Small intestine (tissue), 7 donors: ENCODE measurements around the gene PRKAA1. TPM values are rescaled to one million over a fixed set of nuclear protein-coding genes. Genes with fewer than 3 reads are reported as not detected.

Source experiments
- DNase-seq, 2 donors: peaks; one replicate each; pipeline versions ENCODE4 v3.0.0 to v3.0.0-alpha.2; 2013
- FAIRE-seq: peaks from 2 replicates; lab custom pipeline; 2012; peaks lifted over from hg19 to GRCh38; lab: Jason Lieb, UNC
- H3K27ac ChIP-seq, 3 donors: one replicate each; pipeline ENCODE4 v1.5.1; 2013; ENCODE audit warnings: low read length in 2 of 3, mild to moderate bottlenecking in 2 of 3, control low read depth in 1 of 3, inconsistent platforms in 1 of 3, low read depth in 1 of 3, moderate library complexity in 1 of 3
- H3K27me3 ChIP-seq, 3 donors: one replicate each; pipeline ENCODE4 v1.6.1; 2013; ENCODE audit warnings: low read length in 3 of 3, inconsistent platforms in 1 of 3; ENCODE audit not compliant: control insufficient read depth in 3 of 3, insufficient read depth in 3 of 3
- H3K36me3 ChIP-seq, 3 donors: one replicate each; pipeline ENCODE4 v1.6.1; 2013; ENCODE audit warnings: low read length in 3 of 3, inconsistent platforms in 1 of 3, low read depth in 1 of 3, mild to moderate bottlenecking in 1 of 3, moderate library complexity in 1 of 3; ENCODE audit not compliant: control insufficient read depth in 3 of 3, insufficient read depth in 2 of 3
- H3K4me1 ChIP-seq, 3 donors: one replicate each; pipeline ENCODE4 v1.6.1; 2013; ENCODE audit warnings: low read length in 2 of 3, inconsistent platforms in 1 of 3, low read depth in 1 of 3, mild to moderate bottlenecking in 1 of 3, moderate library complexity in 1 of 3; ENCODE audit not compliant: control insufficient read depth in 3 of 3, insufficient read depth in 2 of 3
- H3K4me3 ChIP-seq, 3 donors: one replicate each; pipeline ENCODE4 v1.5.1; 2013; ENCODE audit warnings: low read length in 3 of 3, control low read depth in 1 of 3, inconsistent platforms in 1 of 3, low read depth in 1 of 3, mild to moderate bottlenecking in 1 of 3, moderate library complexity in 1 of 3
- H3K9me3 ChIP-seq, 2 donors: one replicate each; pipeline ENCODE4 v1.6.1; 2013; ENCODE audit warnings: low read depth in 1 of 2, low read length in 1 of 2; ENCODE audit not compliant: control insufficient read depth in 2 of 2, insufficient read depth in 1 of 2
- WGBS, 3 donors: extraction: QIAGEN DNeasy Blood & Tissue Kit; methylation state at CpG; one replicate each; pipeline ENCODE4 v1.1.7; 2013; 5-methylcytosine and 5-hydroxymethylcytosine counted together
- polyA plus RNA-seq, 4 donors: library from polyadenylated mRNA; stranded (reverse) in 3 of 4; unstranded in 1 of 4; fragments of 200-250 nt in 3 of 4; fragments of 120-200 nt in 1 of 4; gene quantifications; one replicate each; pipeline versions ENCODE4 v1.2.1 to v1.2.3, GENCODE V29; 2013
- donor health status: healthy with polysubstance abuse.
- donor health status: control.
- donor health status: control.
- donor health status: Bipolar disorder and iron deficiency.
- donor health status: healthy.

The PRKAA1 gene
- polyA plus RNA-seq, 4 donors: 22.7 to 71.7 (median 30.4) TPM

DNA sequence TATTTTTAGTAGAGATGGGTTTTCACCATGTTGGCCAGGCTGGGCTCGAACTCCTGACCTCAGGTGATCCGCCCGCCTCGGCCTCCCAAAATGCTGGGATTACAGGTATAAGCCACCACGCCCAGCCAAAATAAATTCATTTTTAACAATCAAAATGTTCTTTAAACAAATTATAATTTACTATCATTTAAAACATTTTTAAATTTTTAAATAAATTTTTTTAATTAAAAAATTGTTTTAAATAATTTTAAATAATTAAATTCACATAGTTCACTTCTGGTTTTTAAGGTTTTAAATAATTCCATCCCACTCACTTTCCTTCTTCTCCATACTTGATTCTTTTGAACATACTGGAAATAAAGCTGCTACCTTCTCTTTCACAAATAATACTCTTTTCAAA, 27.4 kb downstream of the PRKAA1 start:
- Histone ChIP-seq H3K9me3 (no peaks in the 10 kb centered on the region), H3K27ac (no peak overlapping the region), H3K27me3 (no peaks in the 10 kb centered on the region), H3K36me3 (peaks cover 5 to 20% (median 13%) of the 10 kb centered on the region in 3 donors), H3K4me1 (peaks cover 0 to 2% (median 0%) of the 10 kb centered on the region in 3 donors), H3K4me3 (no peak overlapping the region)
- 97 to 99% (median 98%) methylated on average over 5 of the region's 5 CpGs for WGBS, 3 donors
- FAIRE-seq: no peak
- no peak for DNase-seq

DNA sequence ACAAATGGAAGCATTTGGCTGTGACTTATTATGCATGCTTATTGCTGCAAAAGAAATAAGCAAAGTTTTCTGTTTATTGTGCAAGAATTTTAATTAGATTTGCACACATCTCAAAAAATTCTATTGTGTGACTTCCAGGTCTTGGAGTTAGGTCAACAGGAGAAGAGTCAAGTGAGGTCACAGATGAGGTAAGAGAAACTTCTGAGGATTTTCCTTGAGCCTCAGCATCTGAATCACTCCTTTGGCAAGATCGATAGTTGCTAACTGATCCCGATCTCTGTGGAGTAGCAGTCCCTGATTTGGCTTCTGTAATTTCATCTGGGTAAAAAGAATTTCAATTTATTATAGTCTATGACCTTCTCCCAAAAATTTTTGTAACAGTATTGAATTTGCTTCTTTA, 35.5 kb downstream of the PRKAA1 start:
- Histone ChIP-seq H3K4me1 (no peaks in the 10 kb centered on the region), H3K36me3 (peaks cover 10 to 17% (median 15%) of the 10 kb centered on the region in 3 donors), H3K9me3 (no peaks in the 10 kb centered on the region), H3K27ac (no peak overlapping the region), H3K4me3 (no peak overlapping the region), H3K27me3 (no peaks in the 10 kb centered on the region)
- FAIRE-seq (no peak), DNase-seq (no peak)
- 82 to 93% (median 88%) methylated on average over 2 of the region's 2 CpGs for WGBS, 3 donors

DNA sequence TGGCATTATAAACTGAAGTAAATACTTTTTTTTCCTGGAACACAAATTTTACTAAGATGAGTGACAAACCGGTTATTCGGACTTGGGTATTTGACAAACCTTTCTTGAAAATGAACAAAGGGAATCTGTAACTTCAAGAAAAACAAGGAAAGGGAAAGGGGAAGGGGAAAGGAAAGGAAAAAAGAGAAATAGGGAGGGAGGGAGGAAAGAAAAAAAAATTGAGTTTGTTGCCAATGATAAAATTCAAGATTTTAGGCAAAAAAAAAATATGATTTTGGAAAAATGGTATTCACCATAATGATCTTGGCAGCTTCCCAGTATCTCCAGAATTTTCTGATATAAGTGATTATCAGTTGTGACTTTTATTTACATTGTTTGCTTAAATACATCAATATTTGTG, 40.8 kb downstream of the PRKAA1 start:
- Histone ChIP-seq H3K27ac (no peak overlapping the region), H3K36me3 (peaks cover 0 to 10% (median 0%) of the 10 kb centered on the region in 3 donors), H3K4me1 (peaks cover 0 to 10% (median 0%) of the 10 kb centered on the region in 3 donors), H3K27me3 (no peaks in the 10 kb centered on the region), H3K4me3 (no peak overlapping the region), H3K9me3 (no peaks in the 10 kb centered on the region)
- DNase-seq: no peak
- FAIRE-seq: no peak
- 97 to 98% (median 97%) methylated on average over 2 of the region's 2 CpGs for WGBS, 3 donors

DNA sequence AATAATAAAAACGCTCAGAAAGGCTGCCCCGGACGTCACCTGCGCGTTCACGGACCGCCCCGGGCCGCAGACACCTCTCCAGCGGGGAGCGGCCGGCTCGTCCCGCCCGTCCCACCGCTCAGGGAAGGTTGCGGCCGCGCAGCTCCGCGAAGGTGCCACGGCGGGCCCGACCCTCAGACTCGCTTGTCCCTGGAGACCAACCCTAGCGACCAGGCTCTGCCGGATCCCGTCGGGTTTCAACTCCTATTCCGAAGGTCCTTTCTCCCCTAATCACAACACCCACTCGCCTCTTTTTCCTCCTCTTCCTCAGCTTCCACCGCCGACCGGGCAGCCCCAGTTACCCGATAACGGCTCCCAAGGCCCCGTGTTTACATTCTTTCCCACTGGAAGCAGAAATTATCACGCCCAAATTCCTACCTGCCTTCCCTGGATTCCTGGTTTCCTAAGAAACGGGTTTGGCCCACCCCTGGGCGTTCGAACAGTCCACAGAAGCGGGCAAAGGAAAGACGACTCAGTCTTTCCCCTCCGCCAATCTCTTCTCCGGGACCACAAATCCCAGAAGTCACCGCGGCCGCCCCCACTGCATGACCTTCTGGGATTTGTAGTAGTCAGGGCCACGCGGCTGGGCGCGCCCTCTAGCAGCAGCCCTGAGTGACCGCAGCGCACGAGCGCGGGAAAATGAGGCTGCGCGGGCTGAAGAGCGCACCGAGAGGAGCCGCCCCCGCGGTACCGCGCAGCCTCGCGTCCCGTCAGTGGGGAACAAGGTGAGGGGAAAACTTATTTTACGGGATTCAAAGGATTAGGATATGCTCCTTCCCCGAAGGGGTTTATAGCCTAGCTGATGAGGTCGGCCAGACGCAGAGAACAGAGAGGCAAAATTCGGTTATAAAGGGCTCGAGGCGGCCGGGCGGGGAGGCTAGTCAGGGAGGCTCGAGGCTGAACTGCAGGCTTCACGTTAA, 42.5 kb downstream of the PRKAA1 start, which contains the start of gene TTC33:
TSS of gene TTC33 (minus strand) at position 555 of the 959 bp plus-strand sequence. CDS start 8,943 bp downstream, outside the sequence.
- WGBS, 3 donors: 2 to 5% (median 3%) methylated on average over 78 to 80 of the region's 80 CpGs
- Histone ChIP-seq H3K27me3 (no peaks in the 10 kb centered on the region), H3K9me3 (peaks cover 0 to 2% of the 10 kb centered on the region in 2 donors), H3K4me1 (peaks cover 0 to 10% (median 0%) of the 10 kb centered on the region in 3 donors), H3K36me3 (peaks cover 0 to 6% (median 0%) of the 10 kb centered on the region in 3 donors), H3K4me3 (peak within 1 kb of the TSS; percentile 84 to 96 (median 91)), H3K27ac (peak within 1 kb of the TSS; percentile 91 to 94 (median 93))
- FAIRE-seq: no peak
- peak; percentile 96 to 97 for DNase-seq

DNA sequence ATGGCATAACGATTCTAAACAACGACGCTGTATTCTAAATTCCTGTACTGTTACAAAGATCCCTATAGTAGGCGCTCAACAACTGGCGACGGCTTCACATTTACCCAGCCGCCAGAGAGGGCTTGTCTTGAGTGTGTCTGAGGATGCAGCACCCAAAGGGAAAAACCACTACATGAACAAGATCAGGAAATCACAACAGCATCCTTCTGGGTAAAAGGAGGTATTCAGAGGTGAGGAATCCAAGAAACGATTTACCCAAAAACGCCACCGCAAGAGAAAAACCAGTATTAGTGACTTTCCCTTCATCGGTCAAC, 43.1 kb downstream of the PRKAA1 start:
- peak overlapping the region; percentile 84 to 96 (median 91) for H3K4me3 ChIP-seq
- H3K36me3 ChIP-seq: peaks cover 0 to 6% (median 0%) of the 10 kb centered on the region in 3 donors
- H3K27me3 ChIP-seq: no peaks in the 10 kb centered on the region
- H3K9me3 ChIP-seq: peaks cover 0 to 2% of the 10 kb centered on the region in 2 donors
- FAIRE-seq (no peak), DNase-seq (peak; percentile 82 to 86)
- H3K4me1 ChIP-seq: peaks cover 0 to 10% (median 0%) of the 10 kb centered on the region in 3 donors
- 0 to 1% (median 0%) methylated on average over 11 of the region's 11 CpGs for WGBS, 3 donors
- peak overlapping the region; percentile 91 to 94 (median 93) for H3K27ac ChIP-seq

DNA sequence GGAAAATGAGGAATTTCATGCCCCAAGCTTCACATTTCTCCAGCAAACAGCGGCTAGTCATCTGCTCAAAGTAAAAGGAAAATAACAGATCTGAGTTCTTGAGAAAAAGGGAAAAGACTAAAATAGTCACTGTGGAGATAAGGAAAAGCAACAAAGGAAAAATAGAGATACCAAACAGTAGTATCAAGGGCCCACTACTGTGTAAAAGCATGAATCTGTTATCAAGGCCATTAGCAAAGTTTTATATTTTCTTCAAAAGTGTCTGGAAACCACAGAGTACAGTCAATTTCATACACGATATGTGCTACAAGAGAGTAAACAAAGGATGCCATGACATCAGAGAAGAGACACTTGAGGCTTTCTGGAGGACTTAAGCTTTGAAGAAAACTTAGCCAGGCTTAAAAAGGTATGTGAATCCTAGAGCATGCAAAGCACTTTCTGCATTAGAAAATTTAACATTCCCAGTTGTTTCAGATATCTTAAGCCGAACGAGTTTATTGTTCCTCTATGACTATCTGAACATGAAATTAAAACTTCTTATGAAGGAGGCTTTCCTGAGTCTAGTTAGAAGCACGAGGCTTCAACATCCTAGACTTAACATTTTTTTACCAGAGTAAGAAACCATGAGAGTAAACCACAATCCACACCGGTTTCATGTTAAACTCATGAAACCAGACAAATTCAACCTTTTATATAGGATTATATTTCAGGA, 43.6 kb downstream of the PRKAA1 start:
- peaks cover 0 to 10% (median 0%) of the 10 kb centered on the region in 3 donors for H3K4me1 ChIP-seq
- peak overlapping the region in 2 of 3 donors; percentile 84 to 91 for H3K4me3 ChIP-seq
- peak overlapping the region in 2 of 3 donors; percentile 27 to 93 for H3K27ac ChIP-seq
- H3K27me3 ChIP-seq: no peaks in the 10 kb centered on the region
- peaks cover 0 to 2% of the 10 kb centered on the region in 2 donors for H3K9me3 ChIP-seq
- no peak for FAIRE-seq
- peaks cover 0 to 6% (median 0%) of the 10 kb centered on the region in 3 donors for H3K36me3 ChIP-seq
- WGBS, 3 donors: 14 to 17% (median 17%) methylated on average over 6 of the region's 6 CpGs
- peak in 1 of 2 donors; percentile 25 for DNase-seq

DNA sequence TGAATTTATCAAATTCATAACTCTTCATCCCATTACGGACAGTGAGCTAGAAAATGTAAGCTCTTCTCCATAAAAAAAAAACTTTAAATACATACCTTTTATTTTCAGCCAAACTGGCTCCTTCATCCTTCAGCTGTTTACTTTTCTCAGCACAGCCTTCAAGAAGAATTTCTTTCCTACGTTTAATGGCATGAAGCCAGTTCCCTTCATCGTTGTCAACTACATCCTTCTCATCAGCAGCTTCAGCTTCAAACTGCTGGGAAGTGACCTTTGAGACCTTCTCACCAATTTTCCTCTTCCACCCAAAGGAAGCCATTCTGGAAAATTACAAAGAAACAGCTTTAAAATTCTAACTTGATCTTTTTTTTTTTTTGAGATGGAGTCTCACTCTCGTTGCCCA, 51.5 kb downstream of the PRKAA1 start:
- H3K4me3 ChIP-seq: no peak overlapping the region
- peaks cover 0 to 2% of the 10 kb centered on the region in 2 donors for H3K9me3 ChIP-seq
- H3K27me3 ChIP-seq: no peaks in the 10 kb centered on the region
- no peak for FAIRE-seq
- DNase-seq: no peak
- H3K36me3 ChIP-seq: peaks cover 0 to 5% (median 4%) of the 10 kb centered on the region in 3 donors
- 43 to 54% (median 48%) methylated on average over 4 of the region's 4 CpGs for WGBS, 3 donors
- no peaks in the 10 kb centered on the region for H3K4me1 ChIP-seq
- H3K27ac ChIP-seq: no peak overlapping the region

DNA sequence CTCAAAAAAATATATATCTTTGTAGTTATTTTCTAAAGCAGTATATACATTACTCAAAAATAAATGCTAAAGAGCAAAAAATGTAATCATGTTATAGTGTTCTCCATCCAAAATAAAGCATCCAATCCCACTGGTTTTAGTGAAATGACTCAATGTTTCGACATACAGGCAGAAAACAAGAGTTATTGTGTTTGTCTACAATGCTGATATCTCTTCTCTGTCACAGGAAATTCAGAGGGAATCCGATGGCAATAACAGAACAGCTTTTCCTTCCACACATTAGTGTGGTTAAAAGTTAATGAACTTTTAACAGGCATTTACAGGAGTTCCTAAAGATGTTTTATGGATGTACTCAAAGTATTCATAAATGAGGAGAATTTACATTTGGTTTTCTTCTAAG, 54.4 kb downstream of the PRKAA1 start:
- Histone ChIP-seq H3K27ac (no peak overlapping the region), H3K27me3 (no peaks in the 10 kb centered on the region), H3K9me3 (peaks cover 0 to 11% of the 10 kb centered on the region in 2 donors), H3K36me3 (peaks cover 2 to 16% (median 13%) of the 10 kb centered on the region in 3 donors), H3K4me3 (no peak overlapping the region), H3K4me1 (no peaks in the 10 kb centered on the region)
- 78 to 96% (median 92%) methylated on average over 2 of the region's 2 CpGs for WGBS, 3 donors
- FAIRE-seq: no peak
- no peak for DNase-seq
